Uterus (tissue), 4 donors: ENCODE data around the gene PROK1. TPM values are rescaled to one million over a fixed set of nuclear protein-coding genes. Genes with fewer than 3 reads are reported as not detected.

Experiments used
- DNase-seq, 2 donors: peaks; one replicate each; pipeline ENCODE4 v3.0.0-alpha.2; 2019 to 2020
- H3K27ac ChIP-seq, 2 donors: fragments of 200-600 bp; sonication (generic); 1 replicate in 1 of 2; 2 replicates in 1 of 2; pipeline ENCODE4 v1.5.1; 2016 to 2018
- H3K27me3 ChIP-seq, 2 donors: fragments of 200-600 bp; sonication (generic); one replicate each; pipeline ENCODE4 v1.5.1; 2018 to 2019; ENCODE audit warnings: control low read depth in 1 of 2
- H3K36me3 ChIP-seq, 2 donors: fragments of 200-600 bp; sonication (generic); one replicate each; pipeline ENCODE4 v1.5.1; 2019; ENCODE audit warnings: control low read depth in 1 of 2
- H3K4me1 ChIP-seq, 2 donors: fragments of 200-600 bp; sonication (generic); one replicate each; pipeline ENCODE4 v1.5.1; 2018 to 2019; ENCODE audit warnings: control low read depth in 1 of 2
- H3K4me3 ChIP-seq, 2 donors: fragments of 200-600 bp; sonication (generic); 1 replicate in 1 of 2; 2 replicates in 1 of 2; pipeline ENCODE4 v1.5.1; 2018 to 2019; ENCODE audit warnings: mild to moderate bottlenecking in 1 of 2
- H3K9me3 ChIP-seq, 2 donors: fragments of 200-600 bp; sonication (generic); one replicate each; pipeline ENCODE4 v1.5.1; 2019; ENCODE audit warnings: control low read depth in 1 of 2
- CTCF ChIP-seq, 4 experiments: fragments of 200-600 bp in 2 of 4; fragments of 450-650 bp in 2 of 4; sonication (generic) in 2 of 4; IDR thresholded peaks; one replicate each; pipeline ENCODE4 v1.5.1; 2016 to 2019; ENCODE audit warnings: antibody characterized with exemption in 4 of 4, mild to moderate bottlenecking in 2 of 4, moderate library complexity in 1 of 4
- POLR2A ChIP-seq, 2 donors: fragments of 450-650 bp; IDR thresholded peaks; one replicate each; pipeline ENCODE4 v1.6.1; 2016; ENCODE audit warnings: antibody characterized with exemption in 2 of 2, mild to moderate bottlenecking in 1 of 2, moderate library complexity in 1 of 2
- intact Hi-C: fragments of 100-400 bp; cut with DNase I; formaldehyde crosslinking; loops from one replicate; pipeline ENCODE4 v1.15.1; 2023; ENCODE audit warnings: low total_unique reads
- total RNA-seq, 4 donors: library from RNA; depleted of rRNA in 3 of 4; stranded (reverse); fragments of >200 nt in 3 of 4; gene quantifications; one replicate each; pipeline versions ENCODE4 v1.1.0 to v1.2.4, GENCODE V29; 2014 to 2023
- donor health status: DM: yes; HTN: yes; CAD: no.

PROK1 gene
- total RNA-seq, 4 donors from 2014 or later: 1.4 TPM; not detected in 3

DNA sequence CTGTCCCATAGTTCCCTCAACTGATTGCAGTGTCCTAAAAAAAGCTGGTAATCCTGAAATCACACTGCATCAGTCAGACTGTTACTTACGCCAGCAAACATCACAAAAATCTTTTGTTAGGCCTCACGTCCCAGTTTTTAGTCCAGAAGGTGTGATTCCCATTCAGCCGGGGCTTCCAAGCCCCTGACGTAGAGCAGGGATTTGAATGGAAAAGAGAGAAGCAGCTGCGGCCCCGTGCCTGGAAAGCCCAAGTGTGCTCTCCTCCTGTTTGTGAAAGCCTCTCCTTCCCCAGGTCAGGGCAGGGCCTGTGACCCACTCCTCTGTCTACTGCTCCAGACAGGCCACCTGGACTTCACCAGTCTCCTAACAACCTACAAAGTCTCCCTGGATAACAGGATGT lies 47.3 kb downstream of the PROK1 start:
- H3K4me3 ChIP-seq: no peak overlapping the region
- no peaks in the 10 kb centered on the region for H3K36me3 ChIP-seq
- H3K9me3 ChIP-seq: no peaks in the 10 kb centered on the region
- H3K27ac ChIP-seq: no peak overlapping the region
- intact Hi-C loops: no loop called here
- H3K27me3 ChIP-seq: no peaks in the 10 kb centered on the region
- H3K4me1 ChIP-seq: no peaks in the 10 kb centered on the region
- TF ChIP-seq POLR2A (IDR thresholded peaks at IDR 0.05): no peak
- TF ChIP-seq CTCF (IDR thresholded peaks at IDR 0.05): no peak
- no peak for DNase-seq

DNA sequence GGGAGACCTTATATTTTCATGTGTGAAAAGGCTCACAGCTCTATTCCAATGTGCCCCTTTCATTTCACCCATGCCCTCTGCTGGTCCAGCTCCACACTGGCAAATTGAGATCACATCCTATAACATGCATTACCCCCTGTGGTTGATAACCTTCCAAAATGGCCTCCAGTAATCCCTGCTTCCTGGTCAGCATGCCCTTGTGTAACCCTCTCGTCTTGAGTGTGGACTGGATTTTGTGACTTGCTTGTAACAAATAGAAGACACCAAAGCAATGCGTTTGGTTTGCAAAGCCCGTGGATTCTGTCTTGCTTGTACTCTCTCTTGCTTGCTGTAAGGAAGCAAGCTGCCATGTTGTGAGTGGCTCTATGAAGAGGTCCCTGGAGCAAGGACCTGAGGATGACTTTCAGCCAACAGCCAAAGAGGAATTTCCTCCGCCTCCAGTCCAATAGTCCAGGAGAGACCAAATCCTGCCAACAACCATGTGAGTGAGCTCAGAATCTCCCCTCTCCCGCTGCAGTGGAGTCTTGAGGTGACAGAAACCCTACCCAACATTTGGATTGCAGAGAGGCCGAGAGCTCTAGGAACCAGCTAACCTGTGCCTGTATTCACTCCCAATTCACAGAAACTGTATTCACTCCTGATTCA lies 50.7 kb downstream of the PROK1 start:
- Histone ChIP-seq H3K9me3 (no peaks in the 10 kb centered on the region), H3K27ac (no peak overlapping the region), H3K27me3 (no peaks in the 10 kb centered on the region), H3K36me3 (no peaks in the 10 kb centered on the region), H3K4me1 (no peaks in the 10 kb centered on the region), H3K4me3 (no peak overlapping the region)
- intact Hi-C loops: no loop called here
- DNase-seq: no peak
- TF ChIP-seq CTCF (IDR thresholded peaks at IDR 0.05): no peak
- no peak for TF ChIP-seq POLR2A (IDR thresholded peaks at IDR 0.05)

- Histone ChIP-seq H3K27ac (no peak overlapping the region), H3K27me3 (no peaks in the 10 kb centered on the region), H3K4me1 (no peaks in the 10 kb centered on the region), H3K36me3 (no peaks in the 10 kb centered on the region), H3K9me3 (no peaks in the 10 kb centered on the region), H3K4me3 (no peak overlapping the region)
- no peak for DNase-seq
- intact Hi-C loops: no loop called here
- no peak for TF ChIP-seq CTCF (IDR thresholded peaks at IDR 0.05)
- no peak for TF ChIP-seq POLR2A (IDR thresholded peaks at IDR 0.05)
These were observed 51.6 kb downstream of the PROK1 start for GRCh38 chr1:110502402-110503151.

- no peaks in the 10 kb centered on the region for H3K36me3 ChIP-seq
- DNase-seq: no peak
- H3K9me3 ChIP-seq: no peaks in the 10 kb centered on the region
- H3K4me1 ChIP-seq: no peaks in the 10 kb centered on the region
- no peaks in the 10 kb centered on the region for H3K27me3 ChIP-seq
- no peak overlapping the region for H3K27ac ChIP-seq
- H3K4me3 ChIP-seq: no peak overlapping the region
- TF ChIP-seq CTCF (IDR thresholded peaks at IDR 0.05) (no peak), POLR2A (IDR thresholded peaks at IDR 0.05) (no peak)
- intact Hi-C loops: no loop called here
These were observed 52.5 kb downstream of the PROK1 start for GRCh38 chr1:110503471-110503870.

- no peak overlapping the region for H3K4me3 ChIP-seq
- intact Hi-C loops: no loop called here
These were observed 53.3 kb downstream of the PROK1 start for GRCh38 chr1:110504226-110504625.

More at GRCh38 chr1:110504226-110504625, 53.3 kb downstream of the PROK1 start:
- Histone ChIP-seq H3K9me3 (no peaks in the 10 kb centered on the region), H3K27ac (no peak overlapping the region), H3K27me3 (no peaks in the 10 kb centered on the region), H3K36me3 (no peaks in the 10 kb centered on the region), H3K4me1 (no peaks in the 10 kb centered on the region)
- no peak for TF ChIP-seq CTCF (IDR thresholded peaks at IDR 0.05)
- TF ChIP-seq POLR2A (IDR thresholded peaks at IDR 0.05): no peak
- no peak for DNase-seq
